Measurements from ENCODE around the gene ARHGEF19. TPM values are rescaled to one million over a fixed set of nuclear protein-coding genes. Genes with fewer than 3 reads are reported as not detected.

The ARHGEF19 gene
- total RNA-seq, 1 experiment from 2014 or later, result 38.5 TPM

DNA sequence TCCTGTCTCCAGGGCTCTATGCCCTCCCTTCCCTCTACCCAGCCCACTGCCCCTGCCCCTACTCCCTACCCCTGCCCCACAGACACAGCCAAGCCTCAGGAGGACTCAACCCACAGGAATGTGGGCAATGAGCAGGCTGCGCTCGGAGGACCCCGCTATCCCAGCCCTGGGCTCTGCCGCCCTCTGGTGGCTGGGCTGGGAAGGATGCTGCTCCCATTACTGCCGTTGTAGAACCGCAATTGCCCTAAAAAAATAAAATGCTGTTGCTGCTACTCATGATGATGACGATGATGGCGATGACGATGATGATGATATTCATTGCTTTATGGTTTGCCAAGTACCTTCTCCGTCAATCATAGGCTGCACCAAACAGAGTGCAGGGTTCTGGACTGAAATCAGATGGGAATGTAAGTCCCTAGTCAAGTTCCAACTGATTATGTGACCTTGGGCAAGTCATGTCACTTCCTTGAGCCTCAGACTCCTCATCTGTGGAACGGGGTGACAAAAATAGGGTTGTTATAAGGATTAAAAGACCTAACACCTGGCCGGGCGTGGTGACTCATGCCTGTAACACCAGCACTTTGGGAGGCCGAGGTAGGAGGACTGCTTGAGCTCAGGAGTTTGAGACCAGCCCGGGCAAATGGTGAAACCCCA lies 24.6 kb downstream of the ARHGEF19 start:
- DNase-seq, result peak; percentile 72 to 84
- Histone ChIP-seq H2AFZ (no peak overlapping the region), H3K4me2 (peak overlapping the region; percentile 59), H3K79me2 (ENCODE audit: low read depth) (0 out of 2 replicates have a peak, but pooled peaks cover 17% of the 10 kb centered on the region), H3K9me3 (ENCODE audit: insufficient read depth, low read depth) (no peaks in the 10 kb centered on the region), H4K20me1 (ENCODE audit: insufficient read depth) (no peaks in the 10 kb centered on the region), H3K4me1 (replicated peaks; ENCODE audit: insufficient read depth) (peaks cover 64% of the 10 kb centered on the region), H3K27me3 (ENCODE audit: insufficient read depth, low read depth) (no peaks in the 10 kb centered on the region), H3K9me2 (ENCODE audit: insufficient read depth) (no peaks in the 10 kb centered on the region), H3F3A (ENCODE audit: insufficient read depth, low read depth) (peaks cover 50% of the 10 kb centered on the region), H3K36me3 (ENCODE audit: low read depth) (no peaks in the 10 kb centered on the region), H3K27ac (peak overlapping the region; percentile 88), H3K4me3 (no peak overlapping the region)
- no peak for TF ChIP-seq EZH2 (IDR thresholded peaks at IDR 0.05; ENCODE audit: low read depth)
- TF ChIP-seq, protein P1, sequence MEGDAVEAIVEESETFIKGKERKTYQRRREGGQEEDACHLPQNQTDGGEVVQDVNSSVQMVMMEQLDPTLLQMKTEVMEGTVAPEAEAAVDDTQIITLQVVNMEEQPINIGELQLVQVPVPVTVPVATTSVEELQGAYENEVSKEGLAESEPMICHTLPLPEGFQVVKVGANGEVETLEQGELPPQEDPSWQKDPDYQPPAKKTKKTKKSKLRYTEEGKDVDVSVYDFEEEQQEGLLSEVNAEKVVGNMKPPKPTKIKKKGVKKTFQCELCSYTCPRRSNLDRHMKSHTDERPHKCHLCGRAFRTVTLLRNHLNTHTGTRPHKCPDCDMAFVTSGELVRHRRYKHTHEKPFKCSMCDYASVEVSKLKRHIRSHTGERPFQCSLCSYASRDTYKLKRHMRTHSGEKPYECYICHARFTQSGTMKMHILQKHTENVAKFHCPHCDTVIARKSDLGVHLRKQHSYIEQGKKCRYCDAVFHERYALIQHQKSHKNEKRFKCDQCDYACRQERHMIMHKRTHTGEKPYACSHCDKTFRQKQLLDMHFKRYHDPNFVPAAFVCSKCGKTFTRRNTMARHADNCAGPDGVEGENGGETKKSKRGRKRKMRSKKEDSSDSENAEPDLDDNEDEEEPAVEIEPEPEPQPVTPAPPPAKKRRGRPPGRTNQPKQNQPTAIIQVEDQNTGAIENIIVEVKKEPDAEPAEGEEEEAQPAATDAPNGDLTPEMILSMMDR (conservative IDR thresholded peaks at IDR 0.05), result peak; percentile 93
- intact Hi-C loops (cut with micrococcal nuclease; ENCODE audit: unreplicated experiment), result loop anchor here (1.0 to 2.0 kb wide), 9 partner anchors 19 to 179 kb away; partner anchors contain the start of genes CPLANE2 and EPHA2
- no TSS peak for BruUV-seq (replicated peaks)
- CTCF ChIA-PET, result interaction anchor here (0.5 to 1.6 kb wide), 4 partner anchors 31 to 163 kb away, joined by 3 to 7 read pairs (median 6); no protein-coding TSS in a partner anchor
- POLR2A ChIA-PET (ENCODE audit: unreplicated experiment), result no interaction called here

DNA sequence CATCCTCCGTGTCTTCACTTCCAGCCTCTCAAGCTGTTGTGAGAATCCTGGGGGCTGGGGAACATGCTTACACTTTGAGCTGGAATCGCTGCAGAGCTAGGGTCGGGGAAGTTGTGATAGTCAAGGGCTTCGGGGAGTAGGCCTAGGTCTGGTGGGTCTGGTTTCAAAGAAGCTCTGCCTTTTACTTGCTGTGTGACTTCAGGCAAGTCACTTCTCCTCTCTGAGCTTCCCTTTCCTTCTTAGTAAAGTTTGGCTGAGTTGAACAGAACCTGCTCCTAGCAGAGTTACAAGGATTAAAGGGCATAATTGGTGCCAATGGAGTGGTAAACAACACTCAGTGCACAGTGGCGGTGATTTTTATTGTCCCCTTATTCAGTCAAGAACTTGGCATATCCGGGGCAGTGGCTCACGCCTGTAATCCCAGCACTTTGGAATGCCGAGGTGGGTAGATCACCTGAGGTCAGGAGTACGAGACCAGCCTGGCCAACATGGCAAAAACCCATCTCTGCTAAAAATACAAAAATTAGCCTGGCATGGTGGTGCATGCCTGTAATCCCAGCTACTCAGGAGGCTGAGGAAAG lies 25.7 kb downstream of the ARHGEF19 start:
- DNase-seq, result no peak
- ChIA-PET CTCF (interaction anchor here (0.5 to 1.2 kb wide), 4 partner anchors 32 to 228 kb away, joined by 3 to 8 read pairs (median 3); no protein-coding TSS in a partner anchor), POLR2A (ENCODE audit: unreplicated experiment) (no interaction called here)
- intact Hi-C loops (cut with micrococcal nuclease; ENCODE audit: unreplicated experiment), result loop anchor here (1.0 to 2.0 kb wide), 5 partner anchors 30 to 178 kb away; partner anchors contain the start of gene EPHA2
- Histone ChIP-seq H3K4me3 (no peak overlapping the region), H3K79me2 (ENCODE audit: low read depth) (peaks cover 21% of the 10 kb centered on the region; the same call in 1 of the 2 replicates), H3K27me3 (ENCODE audit: insufficient read depth, low read depth) (no peaks in the 10 kb centered on the region), H3K36me3 (ENCODE audit: low read depth) (no peaks in the 10 kb centered on the region), H4K20me1 (ENCODE audit: insufficient read depth) (no peaks in the 10 kb centered on the region), H3K9me3 (ENCODE audit: insufficient read depth, low read depth) (no peaks in the 10 kb centered on the region), H3F3A (ENCODE audit: insufficient read depth, low read depth) (peaks cover 59% of the 10 kb centered on the region), H3K9me2 (ENCODE audit: insufficient read depth) (no peaks in the 10 kb centered on the region), H3K4me1 (replicated peaks; ENCODE audit: insufficient read depth) (peaks cover 74% of the 10 kb centered on the region), H3K27ac (0 out of 2 replicates have a peak overlapping the region, but pooled peaks have one; percentile 53), H3K4me2 (0 out of 2 replicates have a peak overlapping the region, but pooled peaks have one; percentile 19), H2AFZ (no peak overlapping the region)
- BruUV-seq (replicated peaks), result no TSS peak
- no peak for TF ChIP-seq EZH2 (IDR thresholded peaks at IDR 0.05; ENCODE audit: low read depth)

DNA sequence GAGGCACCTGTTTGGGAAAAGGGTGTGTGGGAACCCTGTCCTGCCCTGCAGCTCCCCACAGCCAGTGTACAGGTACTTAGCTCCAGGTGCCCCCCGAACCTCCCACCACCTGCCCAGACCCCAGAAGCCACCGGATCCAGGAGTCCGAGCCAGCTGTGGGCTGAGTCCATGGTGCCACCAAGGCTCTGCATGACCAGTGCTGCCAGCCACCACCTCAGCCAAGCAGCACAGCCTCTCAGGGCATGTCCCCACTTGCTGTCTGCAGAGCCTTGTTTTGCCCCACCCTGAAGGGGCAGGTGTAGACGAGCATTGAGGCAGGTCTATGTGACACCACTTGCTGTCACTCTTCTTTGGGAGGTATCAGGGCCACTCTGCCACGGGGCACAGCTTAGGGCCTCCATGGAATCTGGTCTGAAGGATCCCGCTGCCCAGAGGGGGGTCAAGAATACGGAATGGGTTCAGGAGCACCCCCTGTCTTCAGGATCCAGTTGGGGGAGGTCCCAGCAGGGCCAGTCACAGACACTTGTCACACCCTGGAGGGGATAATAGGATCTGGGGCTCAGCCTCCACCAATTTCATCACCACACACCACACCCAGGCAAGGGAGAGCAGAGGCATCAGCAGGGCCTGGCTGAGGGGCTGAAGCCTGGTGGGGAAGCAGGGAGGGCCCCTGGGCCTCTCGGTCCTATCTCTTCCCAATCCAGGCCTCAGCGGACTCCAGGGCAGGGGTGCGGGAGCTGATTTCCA lies 27.7 kb downstream of the ARHGEF19 start:
- H2AFZ ChIP-seq, result no peak overlapping the region
- H3K4me2 ChIP-seq, result peak overlapping the region; percentile 78
- H3K9me3 ChIP-seq (ENCODE audit: insufficient read depth, low read depth), result no peaks in the 10 kb centered on the region
- TF ChIP-seq, protein P1 (conservative IDR thresholded peaks at IDR 0.05), result no peak
- TF ChIP-seq EZH2 (IDR thresholded peaks at IDR 0.05; ENCODE audit: low read depth), result no peak
- H3K79me2 ChIP-seq (ENCODE audit: low read depth), result peaks cover 21% of the 10 kb centered on the region; the same call in 1 of the 2 replicates
- no TSS peak for BruUV-seq (replicated peaks)
- H3K4me3 ChIP-seq, result no peak overlapping the region
- ChIA-PET CTCF (interaction anchor here (0.6 to 1.4 kb wide), 3 partner anchors 16 to 179 kb away, joined by 3 to 5 read pairs (median 4); no protein-coding TSS in a partner anchor), POLR2A (ENCODE audit: unreplicated experiment) (no interaction called here)
- DNase-seq, result peak in 1 of 2 experiments; percentile 40
- no peaks in the 10 kb centered on the region for H3K9me2 ChIP-seq (ENCODE audit: insufficient read depth)
- H4K20me1 ChIP-seq (ENCODE audit: insufficient read depth), result no peaks in the 10 kb centered on the region
- peaks cover 65% of the 10 kb centered on the region for H3F3A ChIP-seq (ENCODE audit: insufficient read depth, low read depth)
- 0 out of 2 replicates have a peak overlapping the region, but pooled peaks have one; percentile 93 for H3K27ac ChIP-seq
- H3K4me1 ChIP-seq (replicated peaks; ENCODE audit: insufficient read depth), result peaks cover 86% of the 10 kb centered on the region
- no peaks in the 10 kb centered on the region for H3K36me3 ChIP-seq (ENCODE audit: low read depth)
- intact Hi-C loops (cut with micrococcal nuclease; ENCODE audit: unreplicated experiment), result no loop called here
- H3K27me3 ChIP-seq (ENCODE audit: insufficient read depth, low read depth), result no peaks in the 10 kb centered on the region
